Transverse colon (tissue), 4 donors: ENCODE data around the gene CGREF1. TPM values are rescaled to one million over a fixed set of nuclear protein-coding genes. Genes with fewer than 3 reads are reported as not detected.
A peak's percentile ranks its signal among the peaks of the same experiment; 100 is the strongest.

ENCODE experiments used
- DNase-seq: peaks from one replicate; pipeline ENCODE4 v3.0.0-alpha.2; 2019
- H3K27ac ChIP-seq, 4 donors: fragments of 200-600 bp; sonication (generic); 2 replicates each; pipeline ENCODE4 v1.5.1; 2016 to 2018; ENCODE audit warnings: inconsistent platforms in 4 of 4
- H3K27me3 ChIP-seq: fragments of 200-600 bp; sonication (generic); 2 replicates; pipeline ENCODE4 v1.5.1; 2017; ENCODE audit warnings: inconsistent platforms
- H3K36me3 ChIP-seq, 4 donors: fragments of 200-600 bp; sonication (generic); 2 replicates each; pipeline ENCODE4 v1.5.1; 2017 to 2019; ENCODE audit warnings: inconsistent platforms in 4 of 4
- H3K4me1 ChIP-seq, 4 donors: fragments of 200-600 bp; sonication (generic); 2 replicates each; pipeline ENCODE4 v1.5.1; 2017 to 2020; ENCODE audit warnings: inconsistent platforms in 4 of 4
- H3K4me3 ChIP-seq, 4 donors: fragments of 200-600 bp; sonication (generic); 1 replicate in 1 of 4; 2 replicates in 3 of 4; pipeline versions ENCODE4 v1.5.1 to v1.6.1; 2017 to 2019; ENCODE audit warnings: inconsistent platforms in 4 of 4
- H3K9me3 ChIP-seq, 2 donors: fragments of 200-600 bp; sonication (generic); 2 replicates each; pipeline ENCODE4 v1.5.1; 2017 to 2019; ENCODE audit warnings: inconsistent platforms in 2 of 2
- EP300 ChIP-seq: sonication (generic); formaldehyde crosslinking; IDR thresholded peaks from one replicate; pipeline ENCODE4 v1.6.1; 2017; ENCODE audit warnings: antibody characterized with exemption, low read depth
- POLR2A ChIP-seq: fragments of 450-650 bp; IDR thresholded peaks from one replicate; pipeline ENCODE4 v1.6.1; 2016; ENCODE audit warnings: antibody characterized with exemption, mild to moderate bottlenecking, moderate library complexity
- POLR2AphosphoS5 ChIP-seq, 3 donors: sonication (generic); formaldehyde crosslinking; IDR thresholded peaks; one replicate each; pipeline ENCODE4 v1.6.1; 2016; ENCODE audit warnings: antibody characterized with exemption in 3 of 3
- WGBS, 2 donors: methylation state at CpG; one replicate each; pipeline ENCODE4 v1.1.5; 2018; ENCODE audit warnings: low coverage in 1 of 2; 5-methylcytosine and 5-hydroxymethylcytosine counted together
- in situ Hi-C, 4 donors: fragments of 200-750 bp; cut with MboI; loops; one replicate each; pipeline versions ENCODE4 v1.15.0 to v1.15.1; 2017; ENCODE audit warnings: low sequenced_read_pairs in 3 of 4, low pct_ligation_motif_present in 1 of 4, low pct_unique_long_range_greater_than_20kb in 1 of 4
- intact Hi-C: fragments of 100-400 bp; cut with DNase I; formaldehyde crosslinking; loops from one replicate; pipeline ENCODE4 v1.15.1; 2023; ENCODE audit warnings: low total_unique reads
- total RNA-seq, 4 donors: library from RNA; depleted of rRNA; stranded (reverse); fragments of >200 nt; gene quantifications; one replicate each; pipeline ENCODE4 v1.1.0, GENCODE V29; 2016
- TF ChIP-seq, protein P1 (sequence below), 5 experiments: fragments of 200-600 bp in 3 of 5; fragments of 450-650 bp in 2 of 5; sonication (generic) in 3 of 5; IDR thresholded peaks; 1 replicate in 2 of 5; 2 replicates in 3 of 5; pipeline ENCODE4 v1.5.1; 2016 to 2017; ENCODE audit warnings: antibody characterized with exemption in 5 of 5, inconsistent platforms in 3 of 5, mild to moderate bottlenecking in 2 of 5, moderate library complexity in 1 of 5

CGREF1 gene
- total RNA-seq, 4 donors from 2014 or later: 0.27 to 4.9 (median 1.1) TPM; not detected in 1

DNA sequence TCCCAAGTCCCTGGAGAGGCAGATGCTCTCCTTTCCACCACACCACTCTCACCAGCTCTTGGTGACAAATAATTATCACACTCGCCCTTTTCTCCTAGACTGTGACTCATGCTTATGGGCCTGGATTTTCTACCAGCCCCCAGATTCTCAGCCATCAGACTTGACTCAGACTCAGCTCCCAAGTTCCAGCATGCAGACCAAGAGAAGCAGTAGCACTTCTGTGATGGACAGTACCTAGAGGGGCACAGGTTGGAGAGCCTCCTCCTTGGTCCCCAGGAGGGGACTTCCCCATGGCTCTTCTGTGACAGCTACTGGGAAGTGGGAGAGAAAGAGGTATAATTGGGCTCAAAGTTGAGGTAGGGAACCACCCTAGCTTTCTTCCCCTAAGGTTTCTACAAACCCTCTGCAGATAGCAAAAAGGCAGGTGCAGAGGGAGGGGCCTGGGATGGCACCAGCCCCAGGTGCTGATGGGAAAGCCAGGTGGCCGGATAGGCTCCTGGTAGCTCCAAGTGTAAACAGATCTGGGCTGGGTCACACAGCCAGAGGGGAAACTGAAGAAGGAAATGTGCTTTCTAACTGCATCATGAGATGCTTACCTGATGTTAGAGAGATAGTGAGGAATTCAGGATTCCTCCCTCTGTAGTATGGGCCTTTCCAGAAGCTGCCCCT is 34.0 kb upstream of the CGREF1 start:
- H3K36me3 ChIP-seq: no peaks in the 10 kb centered on the region
- intact Hi-C loops (no loop called here), in situ Hi-C loops (no loop called here)
- no peak overlapping the region for H3K27ac ChIP-seq
- no peak overlapping the region for H3K4me3 ChIP-seq
- H3K4me1 ChIP-seq: no peaks in the 10 kb centered on the region
- peak; percentile 44 for DNase-seq
- H3K9me3 ChIP-seq: no peaks in the 10 kb centered on the region
- WGBS, 2 donors: 57% methylated on average over 2 of the region's 2 CpGs; no CpG with 5 or more reads in 1 of the 2 donors
- no peaks in the 10 kb centered on the region for H3K27me3 ChIP-seq
- TF ChIP-seq POLR2AphosphoS5 (IDR thresholded peaks at IDR 0.05) (no peak), EP300 (no peak), POLR2A (no peak)
- TF ChIP-seq, protein P1, sequence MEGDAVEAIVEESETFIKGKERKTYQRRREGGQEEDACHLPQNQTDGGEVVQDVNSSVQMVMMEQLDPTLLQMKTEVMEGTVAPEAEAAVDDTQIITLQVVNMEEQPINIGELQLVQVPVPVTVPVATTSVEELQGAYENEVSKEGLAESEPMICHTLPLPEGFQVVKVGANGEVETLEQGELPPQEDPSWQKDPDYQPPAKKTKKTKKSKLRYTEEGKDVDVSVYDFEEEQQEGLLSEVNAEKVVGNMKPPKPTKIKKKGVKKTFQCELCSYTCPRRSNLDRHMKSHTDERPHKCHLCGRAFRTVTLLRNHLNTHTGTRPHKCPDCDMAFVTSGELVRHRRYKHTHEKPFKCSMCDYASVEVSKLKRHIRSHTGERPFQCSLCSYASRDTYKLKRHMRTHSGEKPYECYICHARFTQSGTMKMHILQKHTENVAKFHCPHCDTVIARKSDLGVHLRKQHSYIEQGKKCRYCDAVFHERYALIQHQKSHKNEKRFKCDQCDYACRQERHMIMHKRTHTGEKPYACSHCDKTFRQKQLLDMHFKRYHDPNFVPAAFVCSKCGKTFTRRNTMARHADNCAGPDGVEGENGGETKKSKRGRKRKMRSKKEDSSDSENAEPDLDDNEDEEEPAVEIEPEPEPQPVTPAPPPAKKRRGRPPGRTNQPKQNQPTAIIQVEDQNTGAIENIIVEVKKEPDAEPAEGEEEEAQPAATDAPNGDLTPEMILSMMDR (IDR thresholded peaks at IDR 0.05): no peak

DNA sequence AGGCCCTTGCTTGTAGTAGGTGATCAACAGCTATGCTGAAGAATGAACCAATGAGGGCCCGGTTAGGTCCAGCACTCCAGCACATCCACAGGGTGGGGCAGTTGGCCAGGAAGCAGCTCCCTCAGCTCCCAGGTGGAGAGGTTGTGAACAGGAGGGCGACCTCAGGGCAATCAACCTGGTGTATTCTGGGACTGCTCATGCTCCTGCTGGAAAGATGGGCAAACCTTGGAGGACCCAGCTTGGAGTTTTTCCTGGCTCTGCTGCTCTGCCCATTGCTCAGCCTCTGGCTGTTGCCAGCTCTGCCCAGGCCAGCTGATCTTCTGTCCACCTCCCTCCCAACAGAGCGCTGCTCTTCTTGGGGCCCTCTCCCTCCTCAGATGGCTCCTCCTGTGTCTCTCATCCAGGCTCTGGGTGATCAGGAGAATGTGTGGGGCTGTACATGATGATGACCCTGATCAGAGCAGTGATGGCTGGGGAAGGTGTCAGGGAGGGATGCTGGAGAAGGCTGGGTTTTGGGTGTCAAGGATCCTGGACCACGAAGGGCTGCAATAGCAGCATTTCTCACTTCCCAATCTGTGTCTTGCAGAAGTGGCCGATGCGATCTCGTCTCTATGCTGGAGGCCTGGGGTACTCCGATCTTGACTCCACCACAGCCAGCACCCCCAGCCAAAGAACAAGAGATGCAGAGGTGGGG is 33.3 kb upstream of the CGREF1 start:
- H3K4me3 ChIP-seq: no peak overlapping the region
- intact Hi-C loops: no loop called here
- in situ Hi-C loops: no loop called here
- TF ChIP-seq POLR2A: no peak
- no peak for TF ChIP-seq EP300
- TF ChIP-seq POLR2AphosphoS5 (IDR thresholded peaks at IDR 0.05): no peak
- TF ChIP-seq, protein P1 (IDR thresholded peaks at IDR 0.05): no peak
- H3K9me3 ChIP-seq: no peaks in the 10 kb centered on the region
- no peaks in the 10 kb centered on the region for H3K4me1 ChIP-seq
- H3K36me3 ChIP-seq: no peaks in the 10 kb centered on the region
- no peaks in the 10 kb centered on the region for H3K27me3 ChIP-seq
- no peak overlapping the region for H3K27ac ChIP-seq
- DNase-seq: no peak
- WGBS, 2 donors: 77% methylated on average over 8 of the region's 8 CpGs; no CpG with 5 or more reads in 1 of the 2 donors

DNA sequence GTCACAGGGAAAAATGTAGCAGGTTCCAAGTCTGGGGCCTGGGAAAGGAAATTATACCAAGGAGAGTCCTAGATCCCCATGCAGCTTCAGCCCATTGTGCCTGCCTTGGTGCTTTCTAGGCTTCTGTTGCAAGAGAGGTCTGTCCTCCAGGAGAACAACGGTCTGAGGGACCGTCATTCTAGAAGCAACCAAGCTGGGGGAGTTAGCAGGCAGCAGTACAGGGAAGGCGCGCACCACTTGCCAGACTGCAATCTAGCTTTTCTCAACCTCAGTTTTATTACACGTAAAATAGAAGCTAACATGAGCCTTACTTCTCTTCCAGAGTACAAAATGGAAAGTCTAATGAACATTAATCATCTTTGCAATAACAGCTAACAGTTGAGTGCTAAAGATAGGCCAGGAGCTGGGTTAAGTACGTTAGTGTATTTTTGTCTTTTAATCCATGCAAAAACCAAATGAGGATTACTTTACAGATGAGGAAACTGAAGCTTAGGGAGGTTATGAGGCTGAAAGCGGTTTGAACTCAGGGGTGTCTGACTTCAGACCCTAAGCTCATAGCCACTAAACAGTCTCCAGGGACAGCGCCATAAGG is 31.8 kb upstream of the CGREF1 start:
- Histone ChIP-seq H3K4me1 (no peaks in the 10 kb centered on the region), H3K4me3 (no peak overlapping the region), H3K27ac (no peak overlapping the region), H3K9me3 (no peaks in the 10 kb centered on the region), H3K27me3 (no peaks in the 10 kb centered on the region), H3K36me3 (no peaks in the 10 kb centered on the region)
- TF ChIP-seq, protein P1 (IDR thresholded peaks at IDR 0.05): no peak
- TF ChIP-seq POLR2A: no peak
- no peak for TF ChIP-seq EP300
- TF ChIP-seq POLR2AphosphoS5 (IDR thresholded peaks at IDR 0.05): no peak
- intact Hi-C loops (no loop called here), in situ Hi-C loops (no loop called here)
- 85 to 94% methylated on average over 7 to 8 of the region's 8 CpGs for WGBS, 2 donors
- DNase-seq: no peak

DNA sequence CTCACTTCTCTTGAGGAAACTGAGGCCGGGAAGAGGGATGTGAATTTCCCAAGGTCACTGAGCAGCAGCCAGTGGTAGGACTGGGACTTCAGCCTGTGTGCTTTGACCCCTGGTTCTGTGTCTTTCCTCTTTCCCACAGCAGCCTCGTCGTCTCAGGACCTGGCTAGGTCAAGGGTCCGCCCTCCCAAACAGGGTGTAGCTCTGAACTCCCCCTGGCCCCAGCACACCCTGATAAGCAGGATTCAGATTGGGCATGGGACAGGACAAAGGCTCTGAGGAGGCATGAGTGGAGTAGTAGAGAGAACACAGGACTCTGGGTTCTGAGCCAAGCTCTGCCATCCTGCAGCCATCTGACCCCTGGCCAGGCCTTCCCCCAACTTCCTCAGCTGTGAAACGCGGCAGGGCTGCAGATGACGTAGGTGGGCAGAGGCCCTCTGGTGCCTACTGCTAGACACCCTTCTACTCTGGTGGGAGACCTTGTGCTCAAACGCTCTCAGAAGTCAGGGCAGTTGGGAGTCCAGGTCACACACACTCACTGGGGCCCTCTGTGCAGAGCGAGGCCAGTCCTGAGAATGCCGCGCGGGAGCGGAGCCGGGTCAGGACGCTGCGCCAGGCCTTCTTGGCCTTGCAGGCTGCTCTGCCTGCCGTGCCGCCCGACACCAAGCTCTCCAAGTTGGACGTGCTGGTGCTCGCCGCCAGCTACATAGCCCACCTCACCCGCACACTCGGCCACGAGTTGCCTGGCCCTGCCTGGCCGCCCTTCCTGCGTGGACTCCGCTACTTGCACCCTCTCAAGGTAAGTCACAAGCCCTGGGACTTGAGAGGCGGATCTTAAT is 30.9 kb upstream of the CGREF1 start:
- Histone ChIP-seq H3K36me3 (no peaks in the 10 kb centered on the region), H3K4me1 (no peaks in the 10 kb centered on the region), H3K9me3 (no peaks in the 10 kb centered on the region), H3K4me3 (no peak overlapping the region), H3K27ac (no peak overlapping the region), H3K27me3 (no peaks in the 10 kb centered on the region)
- WGBS, 2 donors: 86% methylated on average over 25 of the region's 29 CpGs; no CpG with 5 or more reads in 1 of the 2 donors
- DNase-seq: no peak
- TF ChIP-seq EP300 (no peak), POLR2A (no peak), POLR2AphosphoS5 (IDR thresholded peaks at IDR 0.05) (no peak)
- TF ChIP-seq, protein P1 (IDR thresholded peaks at IDR 0.05): no peak
- in situ Hi-C loops (no loop called here), intact Hi-C loops (no loop called here)
